DOHH2 (cell line): ENCODE measurements around the gene MAB21L3.

Source experiments
- H3F3A ChIP-seq: fragments of 200-600 bp; sonication (generic), shearing (Covaris generic); 2 replicates; pipeline ENCODE4 v1.6.0; 2016; ENCODE audit warnings: antibody characterized with exemption, mild to moderate bottlenecking; ENCODE audit not compliant: control insufficient read depth, insufficient read depth
- H3K27ac ChIP-seq: fragments of 200-600 bp; sonication (generic); 2 replicates; pipeline ENCODE4 v1.5.1; 2014; ENCODE audit warnings: low read depth, mild to moderate bottlenecking, low read length, moderate library complexity
- H3K27me3 ChIP-seq: fragments of 200-600 bp; sonication (generic); 2 replicates; pipeline ENCODE4 v1.6.1; 2014; ENCODE audit warnings: mild to moderate bottlenecking, low read length, mixed read lengths; ENCODE audit not compliant: control insufficient read depth
- H3K36me3 ChIP-seq: fragments of 200-600 bp; sonication (generic); 2 replicates; pipeline ENCODE4 v1.6.1; 2014; ENCODE audit warnings: mild to moderate bottlenecking, low read length, moderate library complexity, mixed read lengths; ENCODE audit not compliant: control insufficient read depth
- H3K4me1 ChIP-seq: fragments of 200-600 bp; sonication (generic); 2 replicates; pipeline ENCODE4 v1.6.1; 2014; ENCODE audit warnings: mild to moderate bottlenecking, low read length, mixed read lengths; ENCODE audit not compliant: control insufficient read depth
- H3K4me2 ChIP-seq: fragments of 200-600 bp; sonication (generic); 2 replicates; pipeline ENCODE4 v1.6.0; 2014; ENCODE audit warnings: mild to moderate bottlenecking, low read length, moderate library complexity
- H3K4me3 ChIP-seq: fragments of 200-600 bp; sonication (generic); 2 replicates; pipeline ENCODE4 v1.5.1; 2014; ENCODE audit warnings: mild to moderate bottlenecking, low read length, mixed read lengths
- H3K79me2 ChIP-seq: fragments of 200-600 bp; sonication (generic); 2 replicates; pipeline ENCODE4 v1.6.1; 2014; ENCODE audit warnings: mild to moderate bottlenecking, low read length, mixed read lengths; ENCODE audit not compliant: control insufficient read depth
- H3K9me2 ChIP-seq: fragments of 200-600 bp; sonication (generic); replicated peaks from 2 replicates; pipeline ENCODE4 v1.6.1; 2014; ENCODE audit warnings: mild to moderate bottlenecking, low read length, mixed read lengths; ENCODE audit not compliant: control insufficient read depth
- H3K9me3 ChIP-seq: fragments of 200-600 bp; sonication (generic); 2 replicates; pipeline ENCODE4 v1.6.1; 2014; ENCODE audit warnings: antibody characterized with exemption, low read length, mixed read lengths; ENCODE audit not compliant: control insufficient read depth, insufficient read depth
- H4K20me1 ChIP-seq: fragments of 200-600 bp; sonication (generic); 2 replicates; pipeline ENCODE4 v1.6.0; 2014; ENCODE audit warnings: low read depth, mild to moderate bottlenecking, antibody characterized with exemption, low read length, moderate library complexity; ENCODE audit not compliant: control insufficient read depth, insufficient read depth
- EZH2phosphoT487 ChIP-seq: fragments of 200-600 bp; sonication (generic); IDR thresholded peaks from 2 replicates; pipeline ENCODE4 v1.6.1; 2017; ENCODE audit warnings: borderline replicate concordance, mild to moderate bottlenecking, antibody characterized with exemption, low read length, moderate library complexity, mixed read lengths
- TF ChIP-seq, protein P1 (sequence below): fragments of 200-600 bp; sonication (generic); IDR thresholded peaks from one replicate; pipeline ENCODE4 v1.5.1; 2014; ENCODE audit warnings: antibody characterized with exemption, mild to moderate bottlenecking, low read depth, low read length; ENCODE audit not compliant: poor library complexity, severe bottlenecking

MAB21L3 gene

DNA sequence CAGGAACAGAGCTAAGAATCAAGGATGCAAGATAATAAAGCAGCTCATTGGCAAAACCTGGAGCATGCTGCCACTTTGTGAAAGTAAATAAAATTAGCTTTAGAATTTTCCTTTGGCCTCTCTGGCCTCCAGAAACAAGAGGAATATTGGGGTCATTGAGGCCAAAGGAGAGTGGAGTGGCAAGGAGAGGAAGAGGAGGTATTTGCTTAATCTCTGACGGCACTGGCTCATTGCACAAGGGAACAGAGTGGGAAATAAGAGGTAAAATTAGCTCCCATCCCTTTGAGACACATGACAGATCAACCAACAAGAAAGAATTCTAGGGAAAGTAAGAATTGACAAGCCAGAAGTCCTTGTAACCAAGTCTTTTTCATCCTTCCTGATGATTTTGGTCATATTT is 48.4 kb downstream of the MAB21L3 start:
- Histone ChIP-seq H3K4me3 (no peak overlapping the region), H3K27ac (no peak overlapping the region), H3K79me2 (no peaks in the 10 kb centered on the region), H3K9me2 (no peaks in the 10 kb centered on the region), H4K20me1 (no peaks in the 10 kb centered on the region), H3K4me1 (no peaks in the 10 kb centered on the region), H3K27me3 (no peaks in the 10 kb centered on the region), H3K9me3 (no peaks in the 10 kb centered on the region), H3K36me3 (no peaks in the 10 kb centered on the region), H3K4me2 (no peak overlapping the region), H3F3A (no peaks in the 10 kb centered on the region)
- TF ChIP-seq, protein P1, sequence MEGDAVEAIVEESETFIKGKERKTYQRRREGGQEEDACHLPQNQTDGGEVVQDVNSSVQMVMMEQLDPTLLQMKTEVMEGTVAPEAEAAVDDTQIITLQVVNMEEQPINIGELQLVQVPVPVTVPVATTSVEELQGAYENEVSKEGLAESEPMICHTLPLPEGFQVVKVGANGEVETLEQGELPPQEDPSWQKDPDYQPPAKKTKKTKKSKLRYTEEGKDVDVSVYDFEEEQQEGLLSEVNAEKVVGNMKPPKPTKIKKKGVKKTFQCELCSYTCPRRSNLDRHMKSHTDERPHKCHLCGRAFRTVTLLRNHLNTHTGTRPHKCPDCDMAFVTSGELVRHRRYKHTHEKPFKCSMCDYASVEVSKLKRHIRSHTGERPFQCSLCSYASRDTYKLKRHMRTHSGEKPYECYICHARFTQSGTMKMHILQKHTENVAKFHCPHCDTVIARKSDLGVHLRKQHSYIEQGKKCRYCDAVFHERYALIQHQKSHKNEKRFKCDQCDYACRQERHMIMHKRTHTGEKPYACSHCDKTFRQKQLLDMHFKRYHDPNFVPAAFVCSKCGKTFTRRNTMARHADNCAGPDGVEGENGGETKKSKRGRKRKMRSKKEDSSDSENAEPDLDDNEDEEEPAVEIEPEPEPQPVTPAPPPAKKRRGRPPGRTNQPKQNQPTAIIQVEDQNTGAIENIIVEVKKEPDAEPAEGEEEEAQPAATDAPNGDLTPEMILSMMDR, result no peak
- no peak for TF ChIP-seq EZH2phosphoT487

DNA sequence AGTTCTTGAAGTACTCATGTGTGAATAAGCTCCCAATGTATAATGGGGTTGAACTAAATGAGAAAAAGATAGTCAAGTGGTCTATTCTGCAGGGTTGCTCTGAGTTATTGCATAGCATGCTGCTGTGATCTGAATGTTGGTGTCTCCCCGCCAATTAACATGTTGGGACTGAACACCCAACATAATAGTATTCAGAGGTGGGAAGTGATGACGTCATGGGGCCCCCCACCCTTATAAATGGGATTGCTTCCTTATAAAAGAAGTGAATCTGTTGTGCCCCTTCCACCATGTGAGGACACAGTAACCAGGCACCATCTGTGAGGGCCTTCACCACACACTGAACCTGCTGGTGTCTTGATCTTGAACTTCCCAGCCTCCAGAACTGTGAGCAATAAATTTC is 50.2 kb downstream of the MAB21L3 start:
- H3K36me3 ChIP-seq, result no peaks in the 10 kb centered on the region
- no peak overlapping the region for H3K27ac ChIP-seq
- H3K79me2 ChIP-seq, result no peaks in the 10 kb centered on the region
- H3K27me3 ChIP-seq, result no peaks in the 10 kb centered on the region
- no peak overlapping the region for H3K4me2 ChIP-seq
- H3K4me1 ChIP-seq, result peaks cover 7% of the 10 kb centered on the region; the same call in 1 of the 2 replicates
- no peaks in the 10 kb centered on the region for H3F3A ChIP-seq
- H3K9me3 ChIP-seq, result no peaks in the 10 kb centered on the region
- H3K4me3 ChIP-seq, result no peak overlapping the region
- no peaks in the 10 kb centered on the region for H4K20me1 ChIP-seq
- H3K9me2 ChIP-seq, result no peaks in the 10 kb centered on the region
- TF ChIP-seq, protein P1, result no peak
- TF ChIP-seq EZH2phosphoT487, result no peak

DNA sequence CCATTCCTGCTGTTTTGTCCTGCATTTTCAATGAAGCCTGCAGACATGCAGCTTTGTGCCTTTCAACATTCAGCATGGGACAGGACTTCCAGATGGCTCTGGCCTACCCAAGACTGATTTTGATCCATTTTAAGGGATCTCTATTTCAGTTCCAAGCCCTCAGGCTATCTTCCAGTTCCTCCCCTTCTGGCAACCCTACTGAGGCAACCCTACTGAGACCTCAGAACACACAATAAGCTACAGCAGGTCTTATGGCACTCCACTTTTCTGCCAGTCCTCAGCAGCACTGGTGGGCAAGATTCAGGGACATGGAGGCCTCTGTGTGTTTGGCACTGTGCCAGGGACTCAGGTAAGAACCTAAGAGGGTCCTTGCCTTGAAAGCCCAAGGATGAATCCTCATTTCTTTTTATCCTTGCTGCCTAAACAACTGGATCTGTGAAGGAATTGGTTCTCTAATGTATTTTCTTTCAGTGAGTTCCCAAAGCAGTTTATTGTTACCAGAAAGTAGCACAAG is 50.7 kb downstream of the MAB21L3 start:
- TF ChIP-seq EZH2phosphoT487, result no peak
- TF ChIP-seq, protein P1, result no peak
- no peaks in the 10 kb centered on the region for H3K9me2 ChIP-seq
- no peaks in the 10 kb centered on the region for H4K20me1 ChIP-seq
- H3K27me3 ChIP-seq, result no peaks in the 10 kb centered on the region
- peaks cover 7% of the 10 kb centered on the region; the same call in 1 of the 2 replicates for H3K4me1 ChIP-seq
- H3F3A ChIP-seq, result no peaks in the 10 kb centered on the region
- H3K79me2 ChIP-seq, result no peaks in the 10 kb centered on the region
- H3K4me2 ChIP-seq, result no peak overlapping the region
- no peak overlapping the region for H3K27ac ChIP-seq
- no peaks in the 10 kb centered on the region for H3K36me3 ChIP-seq
- H3K4me3 ChIP-seq, result no peak overlapping the region
- H3K9me3 ChIP-seq, result no peaks in the 10 kb centered on the region
